Fibroblast of villous mesenchyme (primary cell): ENCODE measurements around the gene RMRP. TPM values are rescaled to one million over a fixed set of nuclear protein-coding genes. Genes with fewer than 3 reads are reported as not detected.

Experiments
- DNase-seq: peaks from one replicate; pipeline ENCODE4 v3.0.0-alpha.2; 2010; ENCODE audit warnings: low read depth
- H3K4me3 ChIP-seq: 2 replicates; pipeline ENCODE4 v1.5.1; 2011; ENCODE audit warnings: low read depth, mild to moderate bottlenecking, low read length
- total RNA-seq: library from RNA; depleted of rRNA; stranded (reverse); fragments of >200 nt; gene quantifications from 2 replicates; pipeline ENCODE4 v1.2.3, GENCODE V29; 2012
- TF ChIP-seq, protein P1 (sequence below): IDR thresholded peaks from 2 replicates; pipeline ENCODE4 v1.5.1; 2012; ENCODE audit warnings: low read depth, mild to moderate bottlenecking, low read length; ENCODE audit not compliant: insufficient read depth

RMRP gene
- total RNA-seq, 1 donor, result 103,191 TPM

DNA sequence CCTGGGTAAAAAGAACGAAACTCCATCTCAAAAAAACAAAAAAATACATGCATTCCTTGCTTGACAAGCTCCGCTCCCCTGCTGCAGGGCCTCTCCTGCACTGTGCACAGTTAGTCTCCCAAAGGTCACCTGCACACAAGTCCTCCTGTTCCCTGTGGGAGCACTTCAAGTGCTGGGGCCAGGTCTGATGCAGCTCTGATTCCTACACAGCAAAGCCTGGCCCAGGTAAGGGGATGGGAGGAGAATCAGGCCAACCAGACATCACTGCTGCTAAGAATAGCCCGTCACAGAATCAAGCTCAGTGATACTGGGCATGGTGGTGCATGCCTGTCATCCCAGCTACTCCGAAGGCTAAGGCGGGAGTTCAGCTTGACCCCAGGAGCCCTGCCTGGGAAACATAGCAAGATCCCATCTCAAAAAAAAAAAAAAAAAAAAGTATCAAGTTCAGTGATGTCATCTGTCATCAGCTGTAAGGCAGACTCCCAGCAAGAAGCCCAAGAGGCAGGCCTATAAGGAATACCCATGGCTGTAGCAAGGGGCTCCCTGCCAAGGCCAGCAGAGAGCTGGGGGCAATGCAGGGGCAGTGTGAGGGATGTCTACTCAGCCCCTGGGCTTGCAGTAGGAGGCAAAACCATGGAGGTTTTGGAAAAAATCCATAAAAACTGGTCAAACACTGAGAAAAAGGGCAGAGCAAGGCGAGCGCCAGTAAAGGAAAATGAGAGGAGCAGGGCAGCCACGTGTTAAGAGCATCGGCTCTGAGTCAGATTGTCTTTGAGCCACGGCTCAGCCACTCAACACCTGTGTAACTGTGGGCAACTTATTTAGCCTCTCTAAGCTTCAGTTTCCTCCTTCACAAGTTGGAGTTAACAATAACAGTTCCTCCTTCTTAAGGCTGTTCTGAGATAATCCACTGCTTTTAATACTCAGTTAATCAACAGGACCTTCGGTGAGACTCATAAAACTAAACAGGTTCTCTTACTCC, 28.7 kb upstream of the RMRP start:
- peak; percentile 37 for DNase-seq
- TF ChIP-seq, protein P1, sequence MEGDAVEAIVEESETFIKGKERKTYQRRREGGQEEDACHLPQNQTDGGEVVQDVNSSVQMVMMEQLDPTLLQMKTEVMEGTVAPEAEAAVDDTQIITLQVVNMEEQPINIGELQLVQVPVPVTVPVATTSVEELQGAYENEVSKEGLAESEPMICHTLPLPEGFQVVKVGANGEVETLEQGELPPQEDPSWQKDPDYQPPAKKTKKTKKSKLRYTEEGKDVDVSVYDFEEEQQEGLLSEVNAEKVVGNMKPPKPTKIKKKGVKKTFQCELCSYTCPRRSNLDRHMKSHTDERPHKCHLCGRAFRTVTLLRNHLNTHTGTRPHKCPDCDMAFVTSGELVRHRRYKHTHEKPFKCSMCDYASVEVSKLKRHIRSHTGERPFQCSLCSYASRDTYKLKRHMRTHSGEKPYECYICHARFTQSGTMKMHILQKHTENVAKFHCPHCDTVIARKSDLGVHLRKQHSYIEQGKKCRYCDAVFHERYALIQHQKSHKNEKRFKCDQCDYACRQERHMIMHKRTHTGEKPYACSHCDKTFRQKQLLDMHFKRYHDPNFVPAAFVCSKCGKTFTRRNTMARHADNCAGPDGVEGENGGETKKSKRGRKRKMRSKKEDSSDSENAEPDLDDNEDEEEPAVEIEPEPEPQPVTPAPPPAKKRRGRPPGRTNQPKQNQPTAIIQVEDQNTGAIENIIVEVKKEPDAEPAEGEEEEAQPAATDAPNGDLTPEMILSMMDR, result no peak
- H3K4me3 ChIP-seq, result peak overlapping the region; percentile 92

DNA sequence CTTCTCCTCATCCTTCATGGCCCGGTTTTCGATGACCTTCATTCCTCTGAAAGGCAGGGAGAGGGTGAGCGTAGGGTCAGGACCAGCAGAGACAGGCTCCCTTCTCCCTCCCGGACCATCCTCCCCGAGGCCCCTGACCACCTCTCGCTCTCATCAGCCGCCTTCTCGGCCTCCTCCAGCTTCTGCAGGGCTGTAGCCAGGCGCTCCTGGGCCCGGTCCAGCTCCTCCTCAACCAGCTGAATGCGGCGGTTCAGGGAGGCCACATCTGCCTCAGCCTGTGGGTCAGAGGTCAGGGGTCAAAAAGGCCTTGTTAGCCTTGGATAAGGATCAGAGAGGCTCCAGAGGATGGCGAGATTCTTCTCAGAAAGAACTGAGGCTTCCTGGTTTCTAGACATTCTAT, 27.7 kb upstream of the RMRP start:
- no peak overlapping the region for H3K4me3 ChIP-seq
- no peak for DNase-seq
- TF ChIP-seq, protein P1, result no peak

DNA sequence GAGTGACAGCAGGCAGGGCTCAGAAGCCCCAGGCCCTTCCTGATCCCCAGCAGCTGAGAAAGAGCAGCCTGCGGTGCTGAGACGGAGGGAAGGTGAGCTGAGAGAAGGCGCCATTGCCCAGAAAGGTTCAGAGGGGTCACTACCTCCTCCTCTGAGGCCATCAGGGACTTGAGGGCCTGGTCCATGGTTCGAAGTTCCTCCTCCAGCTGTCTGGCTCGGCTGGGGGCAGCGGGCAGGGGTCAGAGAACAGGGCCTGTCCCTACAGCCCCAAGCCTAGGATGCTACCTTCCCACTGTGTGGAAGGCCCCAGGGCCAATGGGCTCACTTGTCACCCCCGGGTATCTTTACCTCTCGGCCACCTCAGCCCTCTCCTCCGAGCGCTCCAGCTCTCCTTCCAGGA, 27.1 kb upstream of the RMRP start:
- no peak for DNase-seq
- no peak overlapping the region for H3K4me3 ChIP-seq

DNA sequence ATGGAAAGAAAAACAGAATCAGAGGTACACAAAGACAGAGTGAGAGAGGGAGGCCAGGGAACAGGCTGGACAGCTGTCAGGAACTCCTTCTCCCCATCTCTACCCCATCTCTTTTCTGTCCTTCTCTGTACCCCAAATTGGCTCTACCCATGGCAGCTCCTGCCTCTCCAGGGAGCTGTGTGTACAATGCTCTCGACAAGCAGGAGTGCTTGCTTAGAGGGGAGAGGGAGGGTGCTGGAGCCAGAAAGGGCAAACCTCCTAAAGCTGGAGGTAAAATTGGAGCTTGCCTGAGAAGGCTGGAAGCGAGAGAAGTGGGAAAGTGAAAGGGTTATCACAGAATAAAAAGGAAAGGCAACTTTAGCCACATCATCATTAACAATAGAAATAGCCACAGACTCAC, 25.5 kb upstream of the RMRP start:
- no peak for DNase-seq
- H3K4me3 ChIP-seq, result no peak overlapping the region
- TF ChIP-seq, protein P1, result no peak

More for the DNA sequence above, 27.1 kb upstream of the RMRP start:
- TF ChIP-seq, protein P1, result no peak

DNA sequence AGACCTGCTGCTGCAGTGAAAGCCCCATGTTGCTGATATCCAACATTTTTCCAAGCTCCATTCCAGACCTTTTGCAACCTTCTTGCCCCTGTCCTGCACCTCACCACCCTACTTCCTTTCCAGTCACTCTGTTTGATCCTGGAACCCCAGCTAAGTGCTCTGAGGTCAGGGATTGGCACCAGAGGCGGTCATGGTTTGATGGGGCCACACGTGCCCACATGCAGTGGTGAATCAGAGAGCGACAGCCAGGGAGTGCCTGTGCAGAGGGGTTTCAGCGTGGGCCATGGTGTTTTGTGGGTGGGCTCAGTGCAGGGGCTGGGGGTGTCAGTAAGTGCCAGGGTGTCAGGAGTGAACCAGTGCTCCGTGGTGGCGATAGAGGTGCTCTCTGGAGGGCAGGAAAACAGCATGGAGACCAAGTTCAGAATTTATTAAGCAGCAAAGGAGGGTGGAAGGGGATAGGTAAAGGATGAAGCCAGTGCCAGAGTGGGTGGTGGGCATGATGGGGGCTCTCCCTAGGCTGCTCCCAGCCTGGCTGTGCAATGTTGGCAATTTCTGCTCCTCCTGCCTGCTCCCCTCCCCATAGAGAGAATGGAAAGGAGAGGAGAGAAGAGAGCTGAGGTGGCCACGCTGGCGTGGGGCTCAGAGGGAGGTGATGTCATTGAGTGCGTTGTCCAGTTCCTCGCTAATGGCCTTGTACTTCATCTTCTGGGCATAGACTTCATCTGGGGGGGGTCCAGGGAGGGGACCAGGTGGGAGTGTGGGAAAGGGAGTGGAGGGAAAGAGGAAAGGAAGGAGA, 24.9 kb upstream of the RMRP start:
- TF ChIP-seq, protein P1, result no peak
- DNase-seq, result no peak
- no peak overlapping the region for H3K4me3 ChIP-seq

DNA sequence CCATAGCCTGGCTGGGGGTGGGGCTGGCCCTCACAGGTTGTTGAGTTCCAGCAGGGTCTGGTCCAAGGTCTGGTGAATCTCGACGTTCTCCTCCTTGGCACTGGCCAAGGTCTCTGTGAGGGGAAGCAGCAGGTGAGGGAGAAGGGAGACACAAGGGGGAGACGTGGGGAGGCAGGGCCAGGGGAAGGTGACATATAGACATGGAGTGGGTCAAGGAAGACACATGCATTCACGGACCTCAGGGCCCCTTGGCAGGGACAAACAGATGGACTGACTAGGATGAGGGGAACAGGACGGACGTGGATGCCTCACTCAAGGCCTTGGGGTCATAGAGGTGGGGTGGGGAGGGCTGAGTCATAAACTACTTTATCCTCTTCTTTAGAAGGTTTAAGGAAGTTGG, 24.2 kb upstream of the RMRP start:
- H3K4me3 ChIP-seq, result no peak overlapping the region
- TF ChIP-seq, protein P1, result no peak
- no peak for DNase-seq
